ENCODE data around the gene ATP2A1. TPM values are rescaled to one million over a fixed set of nuclear protein-coding genes. Genes with fewer than 3 reads are reported as not detected.

The ATP2A1 gene
- total and polyA plus RNA-seq, 2 of the 8 experiments (the other 6 are each of a cell fraction or from before 2014, with no cell fraction given): 1.7 to 2.4 TPM

DNA sequence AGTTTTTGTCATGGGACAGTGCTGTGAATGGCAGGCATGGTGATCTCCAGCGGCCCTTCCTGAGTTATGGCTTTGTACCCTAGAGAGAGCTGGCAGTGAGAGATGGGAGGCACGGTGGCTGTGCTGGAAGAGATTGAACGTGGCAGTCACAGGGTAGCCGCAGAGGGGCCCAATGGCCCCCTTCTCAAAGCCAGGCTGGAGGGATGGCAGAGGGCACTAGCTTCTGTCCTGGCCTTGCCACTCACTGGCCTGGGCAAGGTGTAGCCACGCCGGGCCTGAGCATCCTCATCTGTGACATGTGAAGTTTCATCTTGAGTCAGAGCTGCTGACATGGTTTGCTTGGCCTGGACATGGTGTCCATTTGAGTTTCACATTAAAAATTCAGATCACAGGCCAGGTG lies 3.9 kb upstream of the ATP2A1 start:
- no peak overlapping the region for H2BK15ac ChIP-seq (ENCODE audit: low read length)
- TF ChIP-seq RBBP5 (IDR thresholded peaks at IDR 0.05; ENCODE audit: borderline replicate concordance, low read depth, low read length) (no peak), POLR2A (IDR thresholded peaks at IDR 0.05; ENCODE audit: control extremely low read depth in 1 of 2, low read depth in 2 of 2, low read length in 2 of 2) (no peak), SUZ12 (IDR thresholded peaks at IDR 0.05; ENCODE audit: low read length) (no peak), GTF2F1 (IDR thresholded peaks at IDR 0.05; ENCODE audit: borderline replicate concordance, low read depth, low read length) (no peak), CREB1 (IDR thresholded peaks at IDR 0.05) (no peak), SP4 (IDR thresholded peaks at IDR 0.05; ENCODE audit: low read length) (no peak), RAD21 (IDR thresholded peaks at IDR 0.05 in 1 of 2, conservative IDR thresholded peaks at IDR 0.05 in 1 of 2; ENCODE audit: low read depth in 2 of 2, low read length in 2 of 2) (no peak), PHF8 (conservative IDR thresholded peaks at IDR 0.05; ENCODE audit: low read depth, low read length) (no peak)
- TF ChIP-seq, protein P1, sequence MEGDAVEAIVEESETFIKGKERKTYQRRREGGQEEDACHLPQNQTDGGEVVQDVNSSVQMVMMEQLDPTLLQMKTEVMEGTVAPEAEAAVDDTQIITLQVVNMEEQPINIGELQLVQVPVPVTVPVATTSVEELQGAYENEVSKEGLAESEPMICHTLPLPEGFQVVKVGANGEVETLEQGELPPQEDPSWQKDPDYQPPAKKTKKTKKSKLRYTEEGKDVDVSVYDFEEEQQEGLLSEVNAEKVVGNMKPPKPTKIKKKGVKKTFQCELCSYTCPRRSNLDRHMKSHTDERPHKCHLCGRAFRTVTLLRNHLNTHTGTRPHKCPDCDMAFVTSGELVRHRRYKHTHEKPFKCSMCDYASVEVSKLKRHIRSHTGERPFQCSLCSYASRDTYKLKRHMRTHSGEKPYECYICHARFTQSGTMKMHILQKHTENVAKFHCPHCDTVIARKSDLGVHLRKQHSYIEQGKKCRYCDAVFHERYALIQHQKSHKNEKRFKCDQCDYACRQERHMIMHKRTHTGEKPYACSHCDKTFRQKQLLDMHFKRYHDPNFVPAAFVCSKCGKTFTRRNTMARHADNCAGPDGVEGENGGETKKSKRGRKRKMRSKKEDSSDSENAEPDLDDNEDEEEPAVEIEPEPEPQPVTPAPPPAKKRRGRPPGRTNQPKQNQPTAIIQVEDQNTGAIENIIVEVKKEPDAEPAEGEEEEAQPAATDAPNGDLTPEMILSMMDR (IDR thresholded peaks at IDR 0.05; ENCODE audit: control extremely low read depth in 1 of 3, insufficient read depth in 1 of 3, low read depth in 1 of 3, low read length in 3 of 3): no peak
- TF ChIP-seq, protein P2, sequence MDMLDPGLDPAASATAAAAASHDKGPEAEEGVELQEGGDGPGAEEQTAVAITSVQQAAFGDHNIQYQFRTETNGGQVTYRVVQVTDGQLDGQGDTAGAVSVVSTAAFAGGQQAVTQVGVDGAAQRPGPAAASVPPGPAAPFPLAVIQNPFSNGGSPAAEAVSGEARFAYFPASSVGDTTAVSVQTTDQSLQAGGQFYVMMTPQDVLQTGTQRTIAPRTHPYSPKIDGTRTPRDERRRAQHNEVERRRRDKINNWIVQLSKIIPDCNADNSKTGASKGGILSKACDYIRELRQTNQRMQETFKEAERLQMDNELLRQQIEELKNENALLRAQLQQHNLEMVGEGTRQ (IDR thresholded peaks at IDR 0.05; ENCODE audit: low read length): no peak

More for the DNA sequence above, 3.9 kb upstream of the ATP2A1 start:
- Histone ChIP-seq H3K79me2 (ENCODE audit: control insufficient read depth in 1 of 2, insufficient read depth in 2 of 2, low read length in 2 of 2) (no peaks in the 10 kb centered on the region), H4K8ac (ENCODE audit: extremely low read depth, insufficient read depth, low read length) (no peak overlapping the region; the same call in 1 of the 2 replicates), H3K18ac (ENCODE audit: extremely low read depth, low read length) (no peak overlapping the region), H2BK20ac (ENCODE audit: low read length) (no peak overlapping the region), H3K27me3 (replicated peaks in 1 of 4; ENCODE audit: control insufficient read depth in 3 of 4, extremely low read depth in 1 of 4, insufficient read depth in 3 of 4, low read length in 3 of 4) (no peaks in the 10 kb centered on the region), H3K23ac (ENCODE audit: insufficient read length) (no peak overlapping the region), H3K4me2 (ENCODE audit: insufficient read depth in 1 of 2, low read depth in 2 of 2, low read length in 2 of 2) (no peak overlapping the region), H3K9ac (replicated peaks in 1 of 4; ENCODE audit: extremely low read depth in 1 of 4, low read depth in 3 of 4, low read length in 3 of 4) (no peak overlapping the region), H3K14ac (ENCODE audit: insufficient read length) (no peak overlapping the region), H3K9me3 (ENCODE audit: insufficient read depth in 2 of 2, low read depth in 1 of 2, low read length in 1 of 2) (no peaks in the 10 kb centered on the region), H3K4me3 (ENCODE audit: extremely low read depth in 1 of 4, insufficient read depth in 2 of 4, low read depth in 3 of 4, low read length in 4 of 4) (no peak overlapping the region), H2BK120ac (replicated peaks; ENCODE audit: low read depth, low read length) (no peak overlapping the region), H3K79me1 (ENCODE audit: low read depth, low read length) (no peaks in the 10 kb centered on the region; the same call in none of the 2 replicates), H3K4ac (replicated peaks; ENCODE audit: insufficient read length, low read depth, low read length) (no peak overlapping the region), H3K4me1 (replicated peaks in 1 of 4; ENCODE audit: control insufficient read depth in 3 of 4, insufficient read depth in 4 of 4, low read length in 3 of 4) (peaks cover 0 to 18% (median 12%) of the 10 kb centered on the region in 4 experiments; a peak in 6 of 7 replicates), H3K27ac (ENCODE audit: low read depth, low read length) (no peak overlapping the region), H3K36me3 (ENCODE audit: control insufficient read depth in 2 of 4, insufficient read depth in 4 of 4, low read length in 3 of 4) (peaks cover 6 to 20% (median 10%) of the 10 kb centered on the region in 4 experiments), H4K5ac (ENCODE audit: insufficient read length, low read depth, low read length) (no peak overlapping the region), H3K23me2 (ENCODE audit: low read depth, low read length) (peaks cover 3% of the 10 kb centered on the region; the same call in 1 of the 2 replicates), H2BK5ac (ENCODE audit: low read depth, low read length) (no peak overlapping the region), H2AFZ (ENCODE audit: low read length) (no peak overlapping the region), H3K56ac (replicated peaks; ENCODE audit: insufficient read length, low read depth, low read length) (no peak overlapping the region), H4K20me1 (replicated peaks in 1 of 2; ENCODE audit: control insufficient read depth in 1 of 2, insufficient read depth in 2 of 2, low read length in 2 of 2) (peaks cover 2 to 18% of the 10 kb centered on the region in 2 experiments), H4K91ac (replicated peaks; ENCODE audit: insufficient read length, low read length) (no peak overlapping the region), H2BK12ac (ENCODE audit: low read depth, low read length) (no peak overlapping the region), H2AK5ac (ENCODE audit: low read depth, low read length) (no peak overlapping the region)
- no peak for FAIRE-seq
- ChIA-PET POLR2A (ENCODE audit: partially characterized antibody) (interaction anchor here (1.2 to 13.3 kb wide), 5 partner anchors 9 to 35 kb away, joined by 3 to 164 read pairs (median 10); partner anchors contain the start of genes SH2B1 and TUFM), CTCF (ENCODE audit: partially characterized antibody) (interaction anchor here (0.9 to 5.1 kb wide), 13 partner anchors 9 to 107 kb away, joined by 3 to 42 read pairs (median 8); partner anchors contain the start of genes NFATC2IP, RABEP2 and SH2B1)
- WGBS, 2 experiments (ENCODE audit: extremely low coverage in 1 of 2, insufficient coverage in 1 of 2, insufficient read length in 1 of 2, insufficient replicate concordance in 2 of 2, low coverage in 1 of 2, low lambda C conversion rate in 2 of 2, missing lambda C conversion rate in 1 of 2): 93% methylated on average over 4 of the region's 6 CpGs; no CpG with 5 or more reads in 1 of the 2 experiments
- no peak for DNase-seq (ENCODE audit: low read depth in 1 of 2, low spot score in 2 of 2)

Data from H1 (cell line).